H1 (cell line): ENCODE measurements around the gene LGR4. TPM values are rescaled to one million over a fixed set of nuclear protein-coding genes. Genes with fewer than 3 reads are reported as not detected.

Experiments
- CTCF ChIA-PET: fragments of 300-600 bp; sonication (Branson Sonifier 250); formaldehyde crosslinking; loops from one replicate; lab custom pipeline; 2021; ENCODE audit not compliant: partially characterized antibody; lab: Charles Lee
- POLR2A ChIA-PET: fragments of 300-600 bp; sonication (Branson Sonifier 250); formaldehyde crosslinking; loops from one replicate; lab custom pipeline; 2021; ENCODE audit warnings: inconsistent platforms; ENCODE audit not compliant: partially characterized antibody; lab: Charles Lee
- DNase-seq, 2 experiments: peaks; one replicate each; pipeline versions ENCODE4 v3.0.0 to v3.0.0-alpha.2; 2010 to 2022; ENCODE audit warnings: low spot score in 2 of 2, low read depth in 1 of 2, mixed read lengths in 1 of 2
- FAIRE-seq: peaks from 2 replicates; lab custom pipeline; 2011; peaks lifted over from hg19 to GRCh38; lab: Jason Lieb, UNC
- H2AFZ ChIP-seq: 2 replicates; pipeline ENCODE4 v1.8.1; 2012; ENCODE audit warnings: low read length, inconsistent platforms
- H2AK5ac ChIP-seq: 2 replicates; pipeline ENCODE4 v1.6.1; 2013; ENCODE audit warnings: low read depth, low read length
- H2BK120ac ChIP-seq: replicated peaks from 2 replicates; pipeline ENCODE3; 2013; ENCODE audit warnings: low read depth, low read length, inconsistent platforms
- H2BK12ac ChIP-seq: 2 replicates; pipeline ENCODE4 v1.6.1; 2013; ENCODE audit warnings: low read depth, low read length
- H2BK15ac ChIP-seq: 2 replicates; pipeline ENCODE4 v1.6.1; 2013; ENCODE audit warnings: low read length
- H2BK20ac ChIP-seq: 2 replicates; pipeline ENCODE4 v1.6.1; 2013; ENCODE audit warnings: low read length
- H2BK5ac ChIP-seq: 2 replicates; pipeline ENCODE4 v1.6.1; 2013; ENCODE audit warnings: low read depth, low read length
- H3K14ac ChIP-seq: 2 replicates; pipeline ENCODE4 v1.6.1; 2013; ENCODE audit warnings: inconsistent platforms; ENCODE audit not compliant: insufficient read length
- H3K18ac ChIP-seq: 2 replicates; pipeline ENCODE4 v1.6.1; 2013; ENCODE audit warnings: low read length; ENCODE audit errors: extremely low read depth
- H3K23ac ChIP-seq: 2 replicates; pipeline ENCODE4 v1.6.1; 2013; ENCODE audit warnings: inconsistent platforms; ENCODE audit not compliant: insufficient read length
- H3K23me2 ChIP-seq: 2 replicates; pipeline ENCODE4 v1.6.1; 2013; ENCODE audit warnings: low read depth, low read length
- H3K27ac ChIP-seq: 2 replicates; pipeline ENCODE4 v1.6.1; 2011; ENCODE audit warnings: low read depth, low read length, inconsistent platforms
- H3K27me3 ChIP-seq, 4 experiments: replicated peaks in 1 of 4; 1 replicate in 1 of 4; 2 replicates in 3 of 4; pipeline versions ENCODE4 v1.6.1 to v1.8.1; 2011 to 2013; ENCODE audit warnings: low read length in 3 of 4, mild to moderate bottlenecking in 3 of 4, inconsistent platforms in 2 of 4, mixed read lengths in 2 of 4, moderate library complexity in 1 of 4; ENCODE audit not compliant: control insufficient read depth in 3 of 4, insufficient read depth in 3 of 4; ENCODE audit errors: extremely low read depth in 1 of 4
- H3K36me3 ChIP-seq, 4 experiments: 2 replicates each; pipeline versions ENCODE4 v1.6.1 to v1.8.1; 2011 to 2013; ENCODE audit warnings: mild to moderate bottlenecking in 4 of 4, low read length in 3 of 4, moderate library complexity in 2 of 4, control low read depth in 1 of 4, inconsistent platforms in 1 of 4; ENCODE audit not compliant: insufficient read depth in 4 of 4, control insufficient read depth in 2 of 4
- H3K4ac ChIP-seq: replicated peaks from 2 replicates; pipeline ENCODE3; 2013; ENCODE audit warnings: low read length, low read depth, mixed read lengths, inconsistent platforms; ENCODE audit not compliant: insufficient read length
- H3K4me1 ChIP-seq, 4 experiments: replicated peaks in 1 of 4; 1 replicate in 1 of 4; 2 replicates in 3 of 4; pipeline versions ENCODE4 v1.6.1 to v1.8.1; 2011 to 2013; ENCODE audit warnings: low read length in 3 of 4, inconsistent platforms in 2 of 4, mixed read lengths in 1 of 4; ENCODE audit not compliant: insufficient read depth in 4 of 4, control insufficient read depth in 3 of 4
- H3K4me2 ChIP-seq, 2 experiments: 2 replicates each; pipeline versions ENCODE4 v1.6.1 to v1.8.1; 2011 to 2013; ENCODE audit warnings: low read depth in 2 of 2, low read length in 2 of 2, control low read depth in 1 of 2, inconsistent platforms in 1 of 2, mild to moderate bottlenecking in 1 of 2; ENCODE audit not compliant: insufficient read depth in 1 of 2
- H3K4me3 ChIP-seq, 4 experiments: fragments of 200-600, 300-600 bp in 1 of 4; sonication (generic), shearing (Covaris generic), sonication (Bioruptor Twin) in 1 of 4; 2 replicates each; pipeline versions ENCODE4 v1.5.1 to v1.8.1; 2011 to 2016; ENCODE audit warnings: low read length in 4 of 4, low read depth in 3 of 4, control low read depth in 2 of 4, inconsistent platforms in 2 of 4, mild to moderate bottlenecking in 2 of 4, mixed read lengths in 1 of 4, moderate library complexity in 1 of 4; ENCODE audit not compliant: insufficient read depth in 2 of 4; ENCODE audit errors: extremely low read depth in 1 of 4
- H3K56ac ChIP-seq: replicated peaks from 2 replicates; pipeline ENCODE3; 2013; ENCODE audit warnings: low read depth, mild to moderate bottlenecking, mixed read lengths, low read length, inconsistent platforms; ENCODE audit not compliant: insufficient read length
- H3K79me1 ChIP-seq: 2 replicates; pipeline ENCODE4 v1.6.1; 2013; ENCODE audit warnings: low read depth, low read length, control low read depth
- H3K79me2 ChIP-seq, 2 experiments: 2 replicates each; pipeline versions ENCODE4 v1.6.1 to v1.8.1; 2012 to 2013; ENCODE audit warnings: low read length in 2 of 2, mild to moderate bottlenecking in 2 of 2, inconsistent platforms in 1 of 2; ENCODE audit not compliant: insufficient read depth in 2 of 2, control insufficient read depth in 1 of 2
- H3K9ac ChIP-seq, 4 experiments: replicated peaks in 1 of 4; 1 replicate in 1 of 4; 2 replicates in 3 of 4; pipeline versions ENCODE4 v1.6.1 to v1.8.1; 2011 to 2013; ENCODE audit warnings: low read depth in 3 of 4, low read length in 3 of 4, control low read depth in 2 of 4, mild to moderate bottlenecking in 2 of 4, moderate library complexity in 2 of 4, inconsistent platforms in 1 of 4; ENCODE audit errors: extremely low read depth in 1 of 4
- H3K9me3 ChIP-seq, 2 experiments: 2 replicates each; pipeline versions ENCODE4 v1.6.1 to v1.8.1; 2012 to 2013; ENCODE audit warnings: mild to moderate bottlenecking in 2 of 2, moderate library complexity in 2 of 2, control low read depth in 1 of 2, inconsistent platforms in 1 of 2, low read depth in 1 of 2, low read length in 1 of 2, mixed read lengths in 1 of 2; ENCODE audit not compliant: insufficient read depth in 2 of 2
- H4K20me1 ChIP-seq, 2 experiments: replicated peaks in 1 of 2; 2 replicates each; pipeline versions ENCODE3 to v1.8.1; 2011 to 2013; ENCODE audit warnings: inconsistent platforms in 2 of 2, low read length in 2 of 2, mild to moderate bottlenecking in 1 of 2; ENCODE audit not compliant: insufficient read depth in 2 of 2, control insufficient read depth in 1 of 2
- H4K5ac ChIP-seq: 2 replicates; pipeline ENCODE4 v1.6.1; 2013; ENCODE audit warnings: low read length, low read depth, mixed read lengths, inconsistent platforms; ENCODE audit not compliant: insufficient read length
- H4K8ac ChIP-seq: 2 replicates; pipeline ENCODE4 v1.8.0; 2013; ENCODE audit warnings: mild to moderate bottlenecking, moderate library complexity, low read length, inconsistent platforms; ENCODE audit not compliant: insufficient read depth; ENCODE audit errors: extremely low read depth
- H4K91ac ChIP-seq: replicated peaks from 2 replicates; pipeline ENCODE3; 2013; ENCODE audit warnings: low read length, mixed read lengths, inconsistent platforms; ENCODE audit not compliant: insufficient read length
- ASH2L ChIP-seq: fragments of 200-600, 300-600 bp; sonication (generic); IDR thresholded peaks from one replicate; pipeline ENCODE4 v1.7.1; 2017; ENCODE audit warnings: low read length
- ATF2 ChIP-seq: IDR thresholded peaks from 2 replicates; pipeline ENCODE4 v1.6.1; 2012; ENCODE audit warnings: low read length, inconsistent platforms
- CBX5 ChIP-seq: fragments of 300-800, 300-1000 bp; sonication (generic); IDR thresholded peaks from 2 replicates; pipeline ENCODE4 v1.7.1; 2016; ENCODE audit warnings: antibody characterized with exemption, low read length, low read depth
- CHD2 ChIP-seq: IDR thresholded peaks from 2 replicates; pipeline ENCODE4 v1.6.1; 2012; ENCODE audit warnings: low read length, improper control_type of control experiment
- EP300 ChIP-seq, 2 experiments: IDR thresholded peaks; 1 replicate in 1 of 2; 2 replicates in 1 of 2; pipeline ENCODE4 v1.6.1; 2011 to 2012; ENCODE audit warnings: low read depth in 2 of 2, low read length in 2 of 2, mild to moderate bottlenecking in 2 of 2, borderline replicate concordance in 1 of 2, inconsistent platforms in 1 of 2, moderate library complexity in 1 of 2
- POLR2A ChIP-seq, 2 experiments: IDR thresholded peaks; 1 replicate in 1 of 2; 2 replicates in 1 of 2; pipeline ENCODE4 v1.6.1; 2011; ENCODE audit warnings: low read depth in 2 of 2, low read length in 2 of 2, mild to moderate bottlenecking in 2 of 2; ENCODE audit errors: control extremely low read depth in 1 of 2
- SP2 ChIP-seq: IDR thresholded peaks from 2 replicates; pipeline ENCODE4 v1.6.1; 2012; ENCODE audit warnings: mild to moderate bottlenecking, low read length, inconsistent platforms
- SRF ChIP-seq: IDR thresholded peaks from 2 replicates; pipeline ENCODE4 v1.6.1; 2011; ENCODE audit warnings: mild to moderate bottlenecking, low read depth, low read length, moderate library complexity
- TAF7 ChIP-seq: optimal IDR thresholded peaks from 2 replicates; pipeline ENCODE3; 2011; ENCODE audit warnings: low read depth, mild to moderate bottlenecking, inconsistent platforms, low read length, moderate library complexity, borderline replicate concordance
- TBP ChIP-seq: IDR thresholded peaks from 2 replicates; pipeline ENCODE4 v1.6.1; 2011; ENCODE audit warnings: low read depth, low read length, improper control_type of control experiment
- WGBS, 2 experiments: shearing (Covaris generic) in 1 of 2; methylation state at CpG; one replicate each; pipeline versions ENCODE4 v1.1.6 to v1.1.7; 2013 to 2015; ENCODE audit warnings: low lambda C conversion rate in 2 of 2, mixed read lengths in 2 of 2, inconsistent platforms in 1 of 2, low coverage in 1 of 2, missing lambda C conversion rate in 1 of 2; ENCODE audit not compliant: insufficient replicate concordance in 2 of 2, insufficient coverage in 1 of 2, insufficient read length in 1 of 2; ENCODE audit errors: extremely low coverage in 1 of 2, missing lambda C conversion rate in 1 of 2; 5-methylcytosine and 5-hydroxymethylcytosine counted together
- polyA plus RNA-seq, 7 experiments: library from polyadenylated mRNA; depleted of rRNA in 3 of 7; stranded (reverse) in 5 of 7; unstranded in 2 of 7; fragments of >200 nt in 5 of 7; fragments of 200-250 nt in 2 of 7; gene quantifications; 1 replicate in 5 of 7; 2 replicates in 1 of 7; 4 replicates in 1 of 7; pipeline versions ENCODE4 v1.2.1 to v1.2.3, GENCODE V29; 2011 to 2013; ENCODE audit warnings: missing spikeins in 2 of 7, mixed read lengths in 2 of 7
- total RNA-seq: library from RNA; stranded (reverse); fragmentation: NEBNext Ultra II Directional; extraction: Animal tissue kit (Norgen Biotek cat#: 25700); gene quantifications from 2 replicates; pipeline ENCODE4 v1.2.1, GENCODE V29; 2021

LGR4 gene
- total and polyA plus RNA-seq, 2 of the 8 experiments (the other 6 are each of a cell fraction or from before 2014, with no cell fraction given) = 26.6 to 61.7 TPM

- peak within 1 kb of the TSS; percentile 69 to 89 (median 82) for H3K4me3 ChIP-seq
- no peak within 1 kb of the TSS; the same call in 1 of the 2 replicates for H2AK5ac ChIP-seq
- ChIA-PET POLR2A (interaction anchor here (0.9 to 2.0 kb wide), 14 partner anchors 9 to 150 kb away, joined by 3 to 8 read pairs (median 3); no protein-coding TSS in a partner anchor), CTCF (interaction anchor here (0.6 to 1.3 kb wide), 5 partner anchors 35 to 180 kb away, joined by 3 to 6 read pairs (median 3); no protein-coding TSS in a partner anchor)
- no peak within 1 kb of the TSS for H2BK20ac ChIP-seq
- peaks cover 8% of the 10 kb centered on the region for H3K23me2 ChIP-seq
- H3K9me3 ChIP-seq = no peaks in the 10 kb centered on the region
- H3K23ac ChIP-seq = no peak within 1 kb of the TSS
- peak within 1 kb of the TSS; percentile 76 to 92 for H3K4me2 ChIP-seq
- H3K4ac ChIP-seq = peak within 1 kb of the TSS; percentile 41
- H4K91ac ChIP-seq = no peak within 1 kb of the TSS
- H2BK15ac ChIP-seq = no peak within 1 kb of the TSS
- peak within 1 kb of the TSS; percentile 93 for H2BK5ac ChIP-seq
- H3K18ac ChIP-seq = peak within 1 kb of the TSS; percentile 93
- peaks cover 2 to 11% (median 4%) of the 10 kb centered on the region in 4 experiments; a peak in 7 of 8 replicates for H3K36me3 ChIP-seq
- peak within 1 kb of the TSS; percentile 54 for H3K27ac ChIP-seq
- peak within 1 kb of the TSS; percentile 90 for H4K5ac ChIP-seq
- no peaks in the 10 kb centered on the region for H3K27me3 ChIP-seq
- H3K79me1 ChIP-seq = no peaks in the 10 kb centered on the region
- H3K4me1 ChIP-seq = peaks cover 0 to 9% (median 2%) of the 10 kb centered on the region in 4 experiments; a peak in 3 of 7 replicates
- FAIRE-seq (no peak), DNase-seq (peak; percentile 87 to 91)
- peak within 1 kb of the TSS; percentile 100 for H2AFZ ChIP-seq
- peak within 1 kb of the TSS; percentile 45; the same call in 1 of the 2 replicates for H2BK12ac ChIP-seq
- 3% methylated on average over 43 of the region's 57 CpGs; no CpG with 5 or more reads in 1 of the 2 experiments for WGBS, 2 experiments
- no peaks in the 10 kb centered on the region for H4K20me1 ChIP-seq
- peak within 1 kb of the TSS; percentile 91; the same call in 1 of the 2 replicates for H4K8ac ChIP-seq
- H3K14ac ChIP-seq = peak within 1 kb of the TSS; percentile 1
- H3K9ac ChIP-seq = peak within 1 kb of the TSS; percentile 81 to 85 (median 81)
- peak within 1 kb of the TSS; percentile 43 for H3K56ac ChIP-seq
- peaks cover 0 to 7% of the 10 kb centered on the region in 2 experiments; a peak in 1 of 4 replicates for H3K79me2 ChIP-seq
- no peak within 1 kb of the TSS for H2BK120ac ChIP-seq
- TF ChIP-seq ASH2L = peak; percentile 93
- no peak for TF ChIP-seq CHD2
- peak; percentile 48 to 58; a peak in 2 of 3 replicates for TF ChIP-seq POLR2A (IDR thresholded peaks at IDR 0.05; ENCODE audit: control extremely low read depth in 1 of 2, low read depth in 2 of 2, low read length in 2 of 2)
- no peak for TF ChIP-seq SP2
- no peak for TF ChIP-seq CBX5
- peak; percentile 48 for TF ChIP-seq TBP
- no peak for TF ChIP-seq TAF7
- no peak for TF ChIP-seq SRF
- TF ChIP-seq EP300 (IDR thresholded peaks at IDR 0.05; ENCODE audit: borderline replicate concordance in 1 of 2, low read depth in 2 of 2, low read length in 2 of 2) = 0 out of 3 replicates have a peak, but pooled peaks of 1 of the 2 experiments have one; percentile 27
- no peak for TF ChIP-seq ATF2
These were observed 109.6 kb downstream of the LGR4 start, which contains the start of gene CCDC34 for GRCh38 chr11:27362749-27363575. TSS of gene CCDC34 (minus strand) at chr11:27363215. CDS start at chr11:27363194, 21 bp downstream.
